ENCODE measurements around the gene NEDD4. TPM values are rescaled to one million over a fixed set of nuclear protein-coding genes. Genes with fewer than 3 reads are reported as not detected.

NEDD4 gene
- total RNA-seq, 1 experiment from 2014 or later = 18.8 TPM

- intact Hi-C loops (cut with micrococcal nuclease; ENCODE audit: unreplicated experiment) = no loop called here
- in situ Hi-C loops (cut with HindIII; ENCODE audit: low pct_unique_long_range_greater_than_20kb, low sequenced_read_pairs) = no loop called here
These were observed 163.6 kb downstream of the NEDD4 start for GRCh38 chr15:55829826-55830225.

GRCh38 chr15:55827955-55828354 lies 165.5 kb downstream of the NEDD4 start:
- no peaks in the 10 kb centered on the region for H3K9me3 ChIP-seq (ENCODE audit: control insufficient read depth, insufficient read depth, low read depth, low read length)
- H3K36me3 ChIP-seq (ENCODE audit: control insufficient read depth, insufficient read depth, low read length) = no peaks in the 10 kb centered on the region; the same call in 1 of the 2 replicates
- ChIA-PET POLR2A (no interaction called here), CTCF (no interaction called here)
- no peaks in the 10 kb centered on the region for H3K4me1 ChIP-seq (ENCODE audit: control insufficient read depth, insufficient read depth, low read length)
- H3K4me3 ChIP-seq (ENCODE audit: low read depth in 2 of 2, low read length in 2 of 2) = no peak overlapping the region
- TF ChIP-seq CTCF (IDR thresholded peaks at IDR 0.05) = no peak
- no peak for TF ChIP-seq REST (IDR thresholded peaks at IDR 0.05; ENCODE audit: insufficient read depth in 1 of 2, low read depth in 2 of 2, low read length in 1 of 2)
- no peak for TF ChIP-seq POLR2AphosphoS5 (IDR thresholded peaks at IDR 0.05; ENCODE audit: low read depth, low read length)
- no peak for TF ChIP-seq TCF7L2 (IDR thresholded peaks at IDR 0.05; ENCODE audit: low read depth, low read length)
- TF ChIP-seq SIN3A (IDR thresholded peaks at IDR 0.05; ENCODE audit: borderline replicate concordance, insufficient read depth, low read depth, low read length) = no peak
- intact Hi-C loops (cut with micrococcal nuclease; ENCODE audit: unreplicated experiment) (no loop called here), in situ Hi-C loops (cut with HindIII; ENCODE audit: low pct_unique_long_range_greater_than_20kb, low sequenced_read_pairs) (no loop called here)
- no peak overlapping the region for H3K27ac ChIP-seq (ENCODE audit: low read length)
- DNase-seq (ENCODE audit: low read depth, low spot score) = no peak
- no peak for ATAC-seq
- H3K27me3 ChIP-seq (ENCODE audit: control insufficient read depth, insufficient read depth, low read length) = no peaks in the 10 kb centered on the region
- no TSS peak for BruUV-seq (replicated peaks)

More at GRCh38 chr15:55829826-55830225, 163.6 kb downstream of the NEDD4 start:
- H3K27me3 ChIP-seq (ENCODE audit: control insufficient read depth, insufficient read depth, low read length) = no peaks in the 10 kb centered on the region
- no peak for ATAC-seq
- H3K9me3 ChIP-seq (ENCODE audit: control insufficient read depth, insufficient read depth, low read depth, low read length) = no peaks in the 10 kb centered on the region
- no TSS peak for BruUV-seq (replicated peaks)
- no peaks in the 10 kb centered on the region; the same call in 1 of the 2 replicates for H3K36me3 ChIP-seq (ENCODE audit: control insufficient read depth, insufficient read depth, low read length)
- POLR2A ChIA-PET = no interaction called here
- H3K27ac ChIP-seq (ENCODE audit: low read length) = no peak overlapping the region
- DNase-seq (ENCODE audit: low read depth, low spot score) = no peak
- TF ChIP-seq SIN3A (IDR thresholded peaks at IDR 0.05; ENCODE audit: borderline replicate concordance, insufficient read depth, low read depth, low read length) (no peak), POLR2AphosphoS5 (IDR thresholded peaks at IDR 0.05; ENCODE audit: low read depth, low read length) (no peak), TCF7L2 (IDR thresholded peaks at IDR 0.05; ENCODE audit: low read depth, low read length) (no peak), REST (IDR thresholded peaks at IDR 0.05; ENCODE audit: insufficient read depth in 1 of 2, low read depth in 2 of 2, low read length in 1 of 2) (no peak), CTCF (IDR thresholded peaks at IDR 0.05) (no peak)
- H3K4me3 ChIP-seq (ENCODE audit: low read depth in 2 of 2, low read length in 2 of 2) = no peak overlapping the region
- CTCF ChIA-PET = no interaction called here
- no peaks in the 10 kb centered on the region for H3K4me1 ChIP-seq (ENCODE audit: control insufficient read depth, insufficient read depth, low read length)

All from Panc1 (cell line).